Endothelial cell (in vitro differentiated cells): ENCODE measurements around the gene MGAT4A. TPM values are rescaled to one million over a fixed set of nuclear protein-coding genes. Genes with fewer than 3 reads are reported as not detected.

ENCODE experiments used
- DNase-seq: peaks from one replicate; pipeline ENCODE4 v3.0.0; 2021; ENCODE audit warnings: low spot score
- H3K27ac Mint-ChIP-seq: one replicate; pipeline ENCODE4 v1.8.0; 2021; ENCODE audit warnings: mixed read lengths, inconsistent platforms; ENCODE audit not compliant: unreplicated experiment
- H3K27me3 Mint-ChIP-seq: one replicate; pipeline ENCODE4 v1.8.0; 2021; ENCODE audit warnings: mild to moderate bottlenecking, moderate library complexity, mixed read lengths, inconsistent platforms; ENCODE audit not compliant: unreplicated experiment
- H3K36me3 Mint-ChIP-seq: one replicate; pipeline ENCODE4 v1.8.0; 2021; ENCODE audit warnings: mild to moderate bottlenecking, low read depth, mixed read lengths, inconsistent platforms; ENCODE audit not compliant: unreplicated experiment
- H3K4me1 Mint-ChIP-seq: one replicate; pipeline ENCODE4 v1.8.0; 2021; ENCODE audit warnings: mild to moderate bottlenecking, mixed read lengths, inconsistent platforms; ENCODE audit not compliant: unreplicated experiment
- H3K4me3 Mint-ChIP-seq: one replicate; pipeline ENCODE4 v1.8.0; 2021; ENCODE audit warnings: mild to moderate bottlenecking, mixed read lengths, inconsistent platforms; ENCODE audit not compliant: unreplicated experiment
- H3K9me3 Mint-ChIP-seq: one replicate; pipeline ENCODE4 v1.8.0; 2021; ENCODE audit warnings: mixed read lengths, inconsistent platforms; ENCODE audit not compliant: unreplicated experiment
- total RNA-seq: library from RNA; stranded (reverse); fragmentation: NEBNext Ultra II Directional; extraction: Animal tissue kit (Norgen Biotek cat#: 25700); gene quantifications from one replicate; pipeline ENCODE4 v1.2.1, GENCODE V29; 2021; ENCODE audit not compliant: unreplicated experiment
- TF ChIP-seq, protein P1 (sequence below): fragments of 200-600 bp; sonication (generic); IDR thresholded peaks from one replicate; pipeline ENCODE4 v1.5.0; 2021; ENCODE audit warnings: antibody characterized with exemption; ENCODE audit not compliant: unreplicated experiment

Gene MGAT4A
- total RNA-seq, 1 donor from 2014 or later, result 7.3 TPM

GRCh38 chr2:98716786-98717185 is 14.1 kb downstream of the MGAT4A start:
- no peaks in the 10 kb centered on the region for H3K4me1 Mint-ChIP-seq
- H3K36me3 Mint-ChIP-seq, result no peaks in the 10 kb centered on the region
- no peaks in the 10 kb centered on the region for H3K9me3 Mint-ChIP-seq
- no peaks in the 10 kb centered on the region for H3K27me3 Mint-ChIP-seq
- TF ChIP-seq, protein P1, sequence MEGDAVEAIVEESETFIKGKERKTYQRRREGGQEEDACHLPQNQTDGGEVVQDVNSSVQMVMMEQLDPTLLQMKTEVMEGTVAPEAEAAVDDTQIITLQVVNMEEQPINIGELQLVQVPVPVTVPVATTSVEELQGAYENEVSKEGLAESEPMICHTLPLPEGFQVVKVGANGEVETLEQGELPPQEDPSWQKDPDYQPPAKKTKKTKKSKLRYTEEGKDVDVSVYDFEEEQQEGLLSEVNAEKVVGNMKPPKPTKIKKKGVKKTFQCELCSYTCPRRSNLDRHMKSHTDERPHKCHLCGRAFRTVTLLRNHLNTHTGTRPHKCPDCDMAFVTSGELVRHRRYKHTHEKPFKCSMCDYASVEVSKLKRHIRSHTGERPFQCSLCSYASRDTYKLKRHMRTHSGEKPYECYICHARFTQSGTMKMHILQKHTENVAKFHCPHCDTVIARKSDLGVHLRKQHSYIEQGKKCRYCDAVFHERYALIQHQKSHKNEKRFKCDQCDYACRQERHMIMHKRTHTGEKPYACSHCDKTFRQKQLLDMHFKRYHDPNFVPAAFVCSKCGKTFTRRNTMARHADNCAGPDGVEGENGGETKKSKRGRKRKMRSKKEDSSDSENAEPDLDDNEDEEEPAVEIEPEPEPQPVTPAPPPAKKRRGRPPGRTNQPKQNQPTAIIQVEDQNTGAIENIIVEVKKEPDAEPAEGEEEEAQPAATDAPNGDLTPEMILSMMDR, result no peak
- no peak for DNase-seq
- H3K27ac Mint-ChIP-seq, result no peak overlapping the region
- H3K4me3 Mint-ChIP-seq, result no peak overlapping the region

DNA sequence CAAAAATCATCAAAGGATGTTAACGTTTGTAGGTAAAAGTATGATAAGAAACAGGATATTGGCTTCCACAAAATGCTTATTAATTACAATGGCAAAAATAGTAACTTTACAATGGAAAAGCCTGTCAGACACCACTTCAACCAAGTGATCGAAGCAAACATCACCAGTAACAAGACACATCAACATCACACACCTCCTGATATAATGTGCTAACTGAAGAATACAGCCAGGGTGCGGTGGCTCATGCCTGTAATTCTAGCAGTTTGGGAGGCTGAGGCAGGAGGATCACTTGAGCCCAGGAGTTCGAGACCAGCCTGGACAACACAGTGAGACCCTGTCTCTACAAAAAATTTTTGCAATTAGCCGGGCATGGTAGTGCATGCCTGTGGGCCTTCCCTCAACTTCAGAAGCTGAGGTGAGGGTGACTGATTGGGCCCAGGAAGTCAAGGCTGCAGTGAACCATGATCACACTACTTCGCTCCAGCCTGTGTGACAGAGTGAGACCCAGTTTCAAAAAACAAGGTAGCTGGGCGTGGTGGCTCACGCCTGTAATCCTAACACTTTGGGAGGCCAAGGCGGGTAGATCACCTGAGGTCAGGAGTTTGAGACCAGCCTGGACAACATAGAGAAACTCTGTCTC is 15.0 kb downstream of the MGAT4A start:
- H3K9me3 Mint-ChIP-seq, result no peaks in the 10 kb centered on the region
- H3K36me3 Mint-ChIP-seq, result no peaks in the 10 kb centered on the region
- no peak overlapping the region for H3K4me3 Mint-ChIP-seq
- H3K4me1 Mint-ChIP-seq, result peaks cover 1% of the 10 kb centered on the region
- H3K27me3 Mint-ChIP-seq, result no peaks in the 10 kb centered on the region
- TF ChIP-seq, protein P1, result no peak
- DNase-seq, result no peak
- no peak overlapping the region for H3K27ac Mint-ChIP-seq

DNA sequence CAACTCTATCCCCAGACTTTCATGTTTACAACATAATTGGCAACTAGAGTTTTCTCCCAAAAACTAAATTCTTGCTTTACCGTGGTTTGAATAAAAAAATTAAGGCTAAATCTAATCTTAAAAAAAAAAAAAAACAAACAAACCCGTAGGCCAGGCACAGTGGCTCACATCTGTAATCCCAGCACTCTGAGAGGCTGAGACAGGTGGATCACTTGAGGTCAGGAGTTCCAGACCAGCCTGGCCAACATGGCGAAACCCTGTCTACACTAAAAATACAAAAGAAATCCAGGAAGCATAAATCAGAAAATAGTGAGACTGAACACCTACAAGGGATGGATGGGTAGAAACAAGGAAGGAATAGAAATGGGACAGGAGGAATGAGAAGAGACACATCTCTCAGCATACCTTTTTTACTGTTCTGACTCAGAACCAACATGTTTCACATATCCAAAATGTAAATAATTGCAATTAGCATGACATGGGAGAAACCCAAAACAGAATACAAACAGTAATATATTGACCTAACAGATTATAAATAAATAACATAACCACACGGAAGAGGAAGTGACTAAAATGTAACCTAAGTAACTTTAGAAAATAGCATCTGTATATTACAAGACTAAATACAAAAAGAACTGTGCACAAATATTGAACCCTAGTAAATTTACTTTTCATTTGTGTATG is 17.5 kb downstream of the MGAT4A start:
- Mint-ChIP-seq H3K9me3 (no peaks in the 10 kb centered on the region), H3K27me3 (no peaks in the 10 kb centered on the region), H3K36me3 (no peaks in the 10 kb centered on the region), H3K27ac (no peak overlapping the region), H3K4me1 (peaks cover 9% of the 10 kb centered on the region), H3K4me3 (no peak overlapping the region)
- TF ChIP-seq, protein P1, result no peak
- DNase-seq, result no peak

DNA sequence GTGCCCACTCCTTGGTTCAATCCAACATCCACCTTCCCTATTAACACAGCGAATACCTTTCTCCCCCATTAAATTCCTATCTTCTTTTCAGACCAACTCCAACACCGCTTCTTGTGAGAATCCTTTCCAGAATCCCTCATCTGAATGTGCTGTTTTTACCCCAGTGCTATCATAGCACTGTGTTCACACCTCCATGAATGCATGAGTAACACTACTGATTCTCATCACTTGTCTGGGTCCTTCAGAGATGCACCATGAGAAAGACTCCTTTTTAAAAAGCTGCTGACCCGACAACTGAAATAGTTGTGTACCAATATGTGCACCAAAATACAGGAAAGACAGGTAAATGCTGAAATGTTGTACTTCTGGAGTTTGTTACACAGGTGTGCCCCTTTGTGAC is 18.8 kb downstream of the MGAT4A start:
- Mint-ChIP-seq H3K4me3 (no peak overlapping the region), H3K4me1 (peaks cover 9% of the 10 kb centered on the region), H3K9me3 (no peaks in the 10 kb centered on the region), H3K36me3 (no peaks in the 10 kb centered on the region), H3K27me3 (no peaks in the 10 kb centered on the region), H3K27ac (no peak overlapping the region)
- TF ChIP-seq, protein P1, result no peak
- DNase-seq, result no peak

- Mint-ChIP-seq H3K36me3 (no peaks in the 10 kb centered on the region), H3K27ac (no peak overlapping the region)
- no peak for DNase-seq
These were observed 19.4 kb downstream of the MGAT4A start for GRCh38 chr2:98711506-98711905.

More at GRCh38 chr2:98711506-98711905, 19.4 kb downstream of the MGAT4A start:
- no peak overlapping the region for H3K4me3 Mint-ChIP-seq
- H3K4me1 Mint-ChIP-seq, result peaks cover 9% of the 10 kb centered on the region
- H3K9me3 Mint-ChIP-seq, result no peaks in the 10 kb centered on the region
- TF ChIP-seq, protein P1, result no peak
- no peaks in the 10 kb centered on the region for H3K27me3 Mint-ChIP-seq
